Karpas-422 (cell line): ENCODE results near the gene UCKL1. TPM values are rescaled to one million over a fixed set of nuclear protein-coding genes. Genes with fewer than 3 reads are reported as not detected.
"Not testable (repeated sequence)": the region's sequence is repeated elsewhere in the genome, so short reads cannot be mapped to it uniquely, and the experiment has no call there.

Source experiments
- DNase-seq: peaks from one replicate; pipeline ENCODE4 v3.0.0-alpha.2; 2015
- H2AFZ ChIP-seq: fragments of 200-600 bp; sonication (generic); 2 replicates; pipeline ENCODE4 v1.6.1; 2014; ENCODE audit warnings: antibody characterized with exemption, low read length, mixed read lengths
- H3K27ac ChIP-seq: fragments of 200-600 bp; sonication (generic); 2 replicates; pipeline ENCODE4 v1.5.1; 2014; ENCODE audit warnings: mild to moderate bottlenecking, low read length, moderate library complexity
- H3K27me3 ChIP-seq: fragments of 200-600 bp; sonication (generic); 2 replicates; pipeline ENCODE4 v1.6.1; 2014; ENCODE audit warnings: low read length, mixed read lengths
- H3K36me3 ChIP-seq: fragments of 200-600 bp; sonication (generic); 2 replicates; pipeline ENCODE4 v1.6.1; 2014; ENCODE audit warnings: low read length, mixed read lengths; ENCODE audit not compliant: insufficient read depth
- H3K4me1 ChIP-seq: fragments of 200-600 bp; sonication (generic); 2 replicates; pipeline ENCODE4 v1.6.1; 2014; ENCODE audit warnings: mild to moderate bottlenecking, low read length, mixed read lengths
- H3K4me2 ChIP-seq: fragments of 200-600 bp; sonication (generic); 2 replicates; pipeline ENCODE4 v1.6.1; 2014; ENCODE audit warnings: low read length, low read depth, mild to moderate bottlenecking; ENCODE audit not compliant: poor library complexity, severe bottlenecking
- H3K4me3 ChIP-seq: fragments of 200-600 bp; sonication (generic); 2 replicates; pipeline ENCODE4 v1.5.1; 2014; ENCODE audit warnings: mild to moderate bottlenecking, antibody characterized with exemption, low read length, mixed read lengths
- H3K79me2 ChIP-seq: fragments of 200-600 bp; sonication (generic); 2 replicates; pipeline ENCODE4 v1.6.1; 2014; ENCODE audit warnings: mild to moderate bottlenecking, low read length, mixed read lengths
- H3K9ac ChIP-seq: fragments of 200-600 bp; sonication (generic); 2 replicates; pipeline ENCODE4 v1.6.0; 2014; ENCODE audit warnings: low read length
- H3K9me2 ChIP-seq: fragments of 200-600 bp; sonication (generic), shearing (Covaris generic); replicated peaks from 2 replicates; pipeline ENCODE4 v1.6.0; 2014; ENCODE audit warnings: mild to moderate bottlenecking, low read length, moderate library complexity; ENCODE audit not compliant: insufficient read depth
- H3K9me3 ChIP-seq: fragments of 300-700, 200-600 bp; sonication (generic); 2 replicates; pipeline ENCODE4 v1.6.1; 2014; ENCODE audit warnings: low read length, mixed read lengths
- H4K20me1 ChIP-seq: fragments of 200-600 bp; sonication (generic); 2 replicates; pipeline ENCODE4 v1.6.1; 2014; ENCODE audit warnings: mild to moderate bottlenecking, antibody characterized with exemption, low read length, low read depth; ENCODE audit not compliant: insufficient read depth
- total RNA-seq: library from RNA; depleted of rRNA; stranded (reverse); fragments of >200 nt; shearing (Covaris generic); gene quantifications from 2 replicates; pipeline ENCODE4 v1.2.3, GENCODE V29; 2014; ENCODE audit warnings: low replicate concordance

The UCKL1 gene
- total RNA-seq, 1 experiment from 2014 or later = 32.3 TPM

GRCh38 chr20:63917811-63918210 is 38.4 kb downstream of the UCKL1 start:
- H3K4me2 ChIP-seq = no peak overlapping the region
- H3K9me3 ChIP-seq = 0 out of 2 replicates have a peak, but pooled peaks cover 3% of the 10 kb centered on the region
- H3K9me2 ChIP-seq = no peaks in the 10 kb centered on the region
- H4K20me1 ChIP-seq = no peaks in the 10 kb centered on the region
- H3K79me2 ChIP-seq = peaks cover 62% of the 10 kb centered on the region
- DNase-seq = no peak
- no peaks in the 10 kb centered on the region for H3K27me3 ChIP-seq
- H3K27ac ChIP-seq = no peak overlapping the region
- H3K9ac ChIP-seq = no peak overlapping the region
- no peaks in the 10 kb centered on the region; the same call in 1 of the 2 replicates for H3K4me1 ChIP-seq
- no peak overlapping the region for H2AFZ ChIP-seq
- H3K36me3 ChIP-seq = peaks cover 11% of the 10 kb centered on the region
- H3K4me3 ChIP-seq = no peak overlapping the region

GRCh38 chr20:63916371-63916939 is 39.8 kb downstream of the UCKL1 start:
- H2AFZ ChIP-seq, H3K27ac ChIP-seq, DNase-seq, H3K9me2 ChIP-seq, H3K4me2 ChIP-seq, H3K4me3 ChIP-seq, H3K27me3 ChIP-seq, H4K20me1 ChIP-seq, H3K4me1 ChIP-seq, H3K9ac ChIP-seq, H3K9me3 ChIP-seq: not testable (repeated sequence)
- peaks cover 11% of the 10 kb centered on the region for H3K36me3 ChIP-seq
- H3K79me2 ChIP-seq = peaks cover 72% of the 10 kb centered on the region

GRCh38 chr20:63915471-63915870 is 40.7 kb downstream of the UCKL1 start:
- peaks cover 82% of the 10 kb centered on the region for H3K79me2 ChIP-seq
- H3K27ac ChIP-seq = no peak overlapping the region
- no peak overlapping the region for H3K4me3 ChIP-seq
- no peak overlapping the region for H3K4me2 ChIP-seq
- DNase-seq = no peak
- no peaks in the 10 kb centered on the region; the same call in 1 of the 2 replicates for H3K4me1 ChIP-seq
- 0 out of 2 replicates have a peak, but pooled peaks cover 3% of the 10 kb centered on the region for H3K9me3 ChIP-seq
- H4K20me1 ChIP-seq = no peaks in the 10 kb centered on the region
- H3K36me3 ChIP-seq = peaks cover 11% of the 10 kb centered on the region
- no peaks in the 10 kb centered on the region for H3K9me2 ChIP-seq
- no peaks in the 10 kb centered on the region for H3K27me3 ChIP-seq
- no peak overlapping the region for H2AFZ ChIP-seq
- no peak overlapping the region for H3K9ac ChIP-seq

GRCh38 chr20:63913768-63914167 is 42.4 kb downstream of the UCKL1 start:
- H3K4me3 ChIP-seq = no peak overlapping the region
- no peaks in the 10 kb centered on the region for H3K27me3 ChIP-seq
- no peaks in the 10 kb centered on the region for H3K9me2 ChIP-seq
- no peak overlapping the region for H3K27ac ChIP-seq
- H3K9ac ChIP-seq = no peak overlapping the region
- no peaks in the 10 kb centered on the region for H4K20me1 ChIP-seq
- H3K4me2 ChIP-seq = no peak overlapping the region
- H3K36me3 ChIP-seq = peaks cover 8% of the 10 kb centered on the region
- no peak for DNase-seq
- H3K79me2 ChIP-seq = peaks cover 90% of the 10 kb centered on the region
- H3K4me1 ChIP-seq = no peaks in the 10 kb centered on the region; the same call in 1 of the 2 replicates
- H2AFZ ChIP-seq = no peak overlapping the region
- H3K9me3 ChIP-seq = 0 out of 2 replicates have a peak, but pooled peaks cover 3% of the 10 kb centered on the region

GRCh38 chr20:63911176-63911575 is 45.0 kb downstream of the UCKL1 start:
- no peaks in the 10 kb centered on the region for H4K20me1 ChIP-seq
- no peak overlapping the region for H3K4me3 ChIP-seq
- H3K27ac ChIP-seq = no peak overlapping the region
- 0 out of 2 replicates have a peak, but pooled peaks cover 3% of the 10 kb centered on the region for H3K9me3 ChIP-seq
- no peak overlapping the region for H2AFZ ChIP-seq
- no peak overlapping the region for H3K9ac ChIP-seq
- H3K4me2 ChIP-seq = no peak overlapping the region
- no peaks in the 10 kb centered on the region for H3K9me2 ChIP-seq
- H3K27me3 ChIP-seq = no peaks in the 10 kb centered on the region
- H3K79me2 ChIP-seq = peaks cover 94% of the 10 kb centered on the region
- DNase-seq = no peak
- H3K4me1 ChIP-seq = no peaks in the 10 kb centered on the region
- H3K36me3 ChIP-seq = peaks cover 3% of the 10 kb centered on the region; the same call in 1 of the 2 replicates

- H2AFZ ChIP-seq = no peak overlapping the region
- no peaks in the 10 kb centered on the region for H3K27me3 ChIP-seq
- H3K79me2 ChIP-seq = peaks cover 91% of the 10 kb centered on the region
- no peaks in the 10 kb centered on the region for H3K9me2 ChIP-seq
- no peak for DNase-seq
- no peaks in the 10 kb centered on the region; the same call in 1 of the 2 replicates for H3K36me3 ChIP-seq
- no peak overlapping the region for H3K4me2 ChIP-seq
- H3K9me3 ChIP-seq = no peaks in the 10 kb centered on the region
- H3K27ac ChIP-seq = no peak overlapping the region
- H3K4me1 ChIP-seq = no peaks in the 10 kb centered on the region
- H4K20me1 ChIP-seq = 0 out of 2 replicates have a peak, but pooled peaks cover 8% of the 10 kb centered on the region
- no peak overlapping the region for H3K4me3 ChIP-seq
- no peak overlapping the region for H3K9ac ChIP-seq
Measured at GRCh38 chr20:63908008-63908682, 48.1 kb downstream of the UCKL1 start.

- Histone ChIP-seq H4K20me1 (peaks cover 15% of the 10 kb centered on the region; the same call in 1 of the 2 replicates), H3K4me3 (no peak overlapping the region), H3K79me2 (peaks cover 88% of the 10 kb centered on the region), H3K4me1 (peaks cover 8% of the 10 kb centered on the region), H3K36me3 (no peaks in the 10 kb centered on the region; the same call in 1 of the 2 replicates), H3K27me3 (no peaks in the 10 kb centered on the region), H3K9ac (no peak overlapping the region), H3K9me3 (no peaks in the 10 kb centered on the region), H3K9me2 (no peaks in the 10 kb centered on the region), H3K27ac (no peak overlapping the region), H2AFZ (no peak overlapping the region), H3K4me2 (no peak overlapping the region)
- no peak for DNase-seq
Measured at GRCh38 chr20:63903796-63904561, 52.2 kb downstream of the UCKL1 start.

GRCh38 chr20:63900413-63900812 is 55.8 kb downstream of the UCKL1 start:
- Histone ChIP-seq H3K4me1 (peaks cover 31% of the 10 kb centered on the region), H3K36me3 (no peaks in the 10 kb centered on the region), H2AFZ (no peak overlapping the region), H3K4me2 (no peak overlapping the region), H3K9ac (no peak overlapping the region), H3K27me3 (no peaks in the 10 kb centered on the region), H4K20me1 (peaks cover 39% of the 10 kb centered on the region; the same call in 1 of the 2 replicates), H3K9me3 (no peaks in the 10 kb centered on the region), H3K79me2 (peaks cover 94% of the 10 kb centered on the region), H3K27ac (no peak overlapping the region), H3K9me2 (no peaks in the 10 kb centered on the region), H3K4me3 (no peak overlapping the region)
- DNase-seq = no peak
